Measurements from ENCODE around the gene MDC1.
"Not testable (repeated sequence)": the region's sequence is repeated elsewhere in the genome, so short reads cannot be mapped to it uniquely, and the experiment has no call there.

The MDC1 gene

DNA sequence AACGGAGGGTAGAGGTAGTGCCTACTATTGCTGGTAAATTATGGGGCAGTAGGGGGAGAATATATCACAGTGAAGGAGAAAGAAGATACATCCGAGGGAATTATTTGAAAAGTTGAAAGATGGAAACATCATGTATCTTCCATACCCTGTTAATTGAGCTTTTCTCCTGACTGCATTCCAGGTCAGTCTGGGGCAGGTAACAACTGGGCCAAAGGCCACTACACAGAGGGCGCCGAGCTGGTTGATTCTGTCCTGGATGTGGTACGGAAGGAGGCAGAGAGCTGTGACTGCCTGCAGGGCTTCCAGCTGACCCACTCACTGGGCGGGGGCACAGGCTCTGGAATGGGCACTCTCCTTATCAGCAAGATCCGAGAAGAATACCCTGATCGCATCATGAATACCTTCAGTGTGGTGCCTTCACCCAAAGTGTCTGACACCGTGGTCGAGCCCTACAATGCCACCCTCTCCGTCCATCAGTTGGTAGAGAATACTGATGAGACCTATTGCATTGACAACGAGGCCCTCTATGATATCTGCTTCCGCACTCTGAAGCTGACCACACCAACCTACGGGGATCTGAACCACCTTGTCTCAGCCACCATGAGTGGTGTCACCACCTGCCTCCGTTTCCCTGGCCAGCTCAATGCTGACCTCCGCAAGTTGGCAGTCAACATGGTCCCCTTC, 6.2 kb upstream of the MDC1 start:
- DNase-seq = not testable (repeated sequence)

DNA sequence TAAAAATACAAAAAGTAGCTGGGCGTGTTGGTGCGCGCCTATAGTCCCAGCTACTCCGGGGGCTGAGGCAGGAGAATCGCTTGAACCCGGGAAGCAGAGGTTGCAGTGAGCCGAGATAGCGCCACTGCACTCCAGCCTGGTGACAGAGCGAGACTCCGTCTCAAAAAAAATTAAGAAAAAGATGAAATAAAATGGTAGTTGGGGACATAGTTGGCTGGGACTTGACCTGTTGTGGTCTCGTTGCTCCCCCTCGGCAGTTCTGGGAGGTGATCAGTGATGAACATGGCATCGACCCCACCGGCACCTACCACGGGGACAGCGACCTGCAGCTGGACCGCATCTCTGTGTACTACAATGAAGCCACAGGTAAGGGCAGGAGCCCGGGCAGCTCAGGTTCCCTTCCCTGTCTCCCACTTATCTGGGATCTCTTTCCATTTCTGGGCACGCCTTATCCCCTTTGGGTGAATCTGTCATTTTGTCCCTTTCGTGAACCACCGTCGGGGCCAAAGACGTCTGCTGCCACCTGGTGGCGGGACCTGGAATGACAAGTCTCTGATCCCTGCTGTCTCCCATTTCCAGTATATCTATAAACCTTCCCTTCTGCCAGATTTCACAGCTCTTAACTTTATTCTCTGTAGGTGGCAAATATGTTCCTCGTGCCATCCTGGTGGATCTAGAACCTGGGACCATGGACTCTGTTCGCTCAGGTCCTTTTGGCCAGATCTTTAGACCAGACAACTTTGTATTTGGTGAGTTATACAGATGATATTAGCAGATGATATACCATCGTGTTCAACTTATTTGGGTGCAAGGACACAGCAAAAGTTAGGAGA, 5.4 kb upstream of the MDC1 start:
- peak; percentile 77 for DNase-seq

DNA sequence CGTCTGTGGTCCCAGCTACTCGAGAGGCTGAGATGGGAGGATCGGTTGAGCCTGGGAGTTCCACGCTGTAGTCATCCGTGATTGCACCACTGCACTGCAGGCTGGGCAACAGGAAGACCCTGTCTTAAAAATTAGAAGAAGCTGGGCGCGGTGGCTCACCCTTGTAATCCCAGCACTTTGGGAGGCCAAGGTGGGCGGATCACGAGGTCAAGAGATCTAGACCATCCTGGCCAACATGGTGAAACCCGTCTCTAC, 4.9 kb upstream of the MDC1 start:
- not testable (repeated sequence) for DNase-seq

DNA sequence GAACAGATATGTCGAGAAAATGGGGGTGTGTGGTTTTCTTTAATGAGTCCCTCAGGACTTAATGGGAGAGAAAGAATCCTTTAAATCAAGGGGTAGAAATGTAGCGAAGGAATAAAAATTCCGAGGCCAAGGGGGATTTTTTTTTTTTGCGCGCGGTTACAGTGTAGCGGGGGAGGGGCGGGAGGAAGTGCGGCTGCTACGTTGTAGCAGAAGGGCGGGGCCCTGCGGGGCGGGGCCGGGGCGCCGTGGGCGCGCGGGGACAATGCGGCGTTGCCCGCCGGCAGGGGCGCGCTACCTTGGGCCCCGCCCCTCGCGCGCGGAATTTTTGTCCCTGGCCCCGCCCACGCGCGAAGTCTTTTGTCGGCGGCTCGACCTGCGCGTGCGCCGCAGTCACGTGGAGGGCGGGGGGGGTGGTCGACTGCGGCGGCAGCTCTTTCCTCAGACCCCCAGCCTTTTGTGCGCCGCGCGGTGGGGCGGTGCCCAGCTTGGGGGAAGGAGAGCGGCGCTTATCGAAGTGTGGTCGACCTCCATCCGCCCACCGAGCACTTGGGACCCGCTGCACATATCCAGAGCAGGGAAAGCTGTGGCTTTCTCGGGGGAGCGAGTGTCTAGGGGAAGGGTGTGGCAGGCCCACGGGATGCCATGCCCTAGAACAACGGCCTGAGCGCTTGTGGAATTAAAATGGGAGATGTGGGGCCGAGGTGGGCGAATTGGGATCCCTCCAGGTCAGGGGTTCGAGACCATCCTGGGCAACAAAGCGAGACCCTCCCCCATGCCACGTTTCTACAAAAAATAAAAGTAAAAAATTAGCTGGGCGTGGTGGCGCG, 4.3 kb upstream of the MDC1 start:
- DNase-seq = peak; percentile 92

DNA sequence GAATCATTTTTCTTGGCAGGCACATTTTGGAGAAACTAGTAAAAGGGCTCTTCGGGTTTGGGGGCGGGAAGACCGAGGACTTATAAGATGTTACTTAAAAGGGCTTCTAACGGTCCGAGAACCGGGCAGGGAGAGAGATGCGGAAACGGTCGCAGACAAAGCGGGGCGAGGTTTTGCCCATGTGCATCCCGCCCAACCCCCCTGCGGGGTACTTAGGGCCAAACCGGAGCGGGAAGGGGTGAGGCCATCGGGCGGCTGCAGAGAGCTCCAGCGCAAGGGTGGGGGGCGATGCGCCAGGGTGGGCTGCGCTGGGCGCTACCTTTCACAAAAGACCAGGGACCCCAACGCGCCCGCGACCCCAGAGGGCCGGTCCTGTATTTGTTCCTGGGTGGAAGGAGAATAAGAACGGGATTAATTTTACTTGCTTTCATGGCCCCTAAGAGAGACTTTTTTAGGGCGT, 3.7 kb upstream of the MDC1 start:
- peak; percentile 34 for DNase-seq

DNA sequence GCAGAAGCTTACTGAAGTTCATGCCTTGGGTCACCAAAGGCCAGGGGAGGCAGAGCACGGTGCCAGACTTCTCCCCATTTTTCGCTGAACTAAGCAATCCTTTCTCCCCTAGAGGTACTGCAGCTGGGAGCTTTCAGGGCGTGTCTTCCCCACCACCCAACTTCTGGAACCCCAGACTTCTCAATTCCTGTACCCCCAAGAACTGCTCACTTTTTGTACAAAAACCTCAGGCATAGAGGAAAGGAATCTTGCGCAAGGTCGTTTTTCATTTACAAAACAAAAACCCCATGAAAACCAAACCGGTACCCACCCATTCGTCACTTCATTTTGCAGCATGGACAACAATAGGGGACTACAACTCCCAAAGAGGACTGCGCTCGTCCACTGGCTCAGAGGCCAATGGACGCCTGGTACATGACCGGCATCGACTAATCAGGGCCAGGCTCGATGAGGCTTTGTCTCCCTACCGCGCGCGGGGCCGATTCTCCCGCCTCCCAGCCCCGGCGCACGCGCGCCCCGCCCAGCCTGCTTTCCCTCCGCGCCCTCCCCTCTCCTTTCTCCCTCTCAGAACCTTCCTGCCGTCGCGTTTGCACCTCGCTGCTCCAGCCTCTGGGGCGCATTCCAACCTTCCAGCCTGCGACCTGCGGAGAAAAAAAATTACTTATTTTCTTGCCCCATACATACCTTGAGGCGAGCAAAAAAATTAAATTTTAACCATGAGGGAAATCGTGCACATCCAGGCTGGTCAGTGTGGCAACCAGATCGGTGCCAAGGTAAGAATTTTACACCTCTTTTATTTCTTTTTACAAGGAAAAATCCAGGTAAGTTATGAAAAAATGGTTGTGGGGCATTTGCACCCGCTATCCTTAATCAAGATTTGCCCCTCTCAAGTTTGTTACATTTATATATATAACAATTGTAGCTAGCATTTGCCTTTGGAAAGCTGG, 3.0 kb upstream of the MDC1 start, which contains the start of gene TUBB:
TSS of gene TUBB (plus strand) at position 562 of the 947 bp plus-strand sequence. CDS start at position 717, 155 bp downstream.
- peak; percentile 97 for DNase-seq

DNA sequence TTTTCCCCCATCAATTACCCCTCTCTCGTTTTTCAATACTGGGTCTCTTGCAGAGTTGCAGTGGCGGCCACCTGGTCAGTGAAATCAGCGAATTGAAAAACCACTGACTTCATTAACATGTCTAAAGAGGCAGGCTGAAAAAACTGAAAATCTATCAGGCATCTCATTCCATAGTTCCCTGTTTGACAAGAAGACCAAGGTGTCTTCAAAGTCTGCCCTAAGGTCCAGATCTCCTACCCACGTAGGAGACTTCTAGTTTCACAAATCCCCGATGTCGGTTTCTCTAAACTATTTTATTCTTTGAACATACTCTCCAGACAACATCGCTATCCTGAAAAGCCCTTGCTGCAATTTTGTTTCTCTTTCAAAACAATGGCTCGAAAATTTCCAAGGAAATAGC, 2.3 kb upstream of the MDC1 start:
- no peak for DNase-seq

DNA sequence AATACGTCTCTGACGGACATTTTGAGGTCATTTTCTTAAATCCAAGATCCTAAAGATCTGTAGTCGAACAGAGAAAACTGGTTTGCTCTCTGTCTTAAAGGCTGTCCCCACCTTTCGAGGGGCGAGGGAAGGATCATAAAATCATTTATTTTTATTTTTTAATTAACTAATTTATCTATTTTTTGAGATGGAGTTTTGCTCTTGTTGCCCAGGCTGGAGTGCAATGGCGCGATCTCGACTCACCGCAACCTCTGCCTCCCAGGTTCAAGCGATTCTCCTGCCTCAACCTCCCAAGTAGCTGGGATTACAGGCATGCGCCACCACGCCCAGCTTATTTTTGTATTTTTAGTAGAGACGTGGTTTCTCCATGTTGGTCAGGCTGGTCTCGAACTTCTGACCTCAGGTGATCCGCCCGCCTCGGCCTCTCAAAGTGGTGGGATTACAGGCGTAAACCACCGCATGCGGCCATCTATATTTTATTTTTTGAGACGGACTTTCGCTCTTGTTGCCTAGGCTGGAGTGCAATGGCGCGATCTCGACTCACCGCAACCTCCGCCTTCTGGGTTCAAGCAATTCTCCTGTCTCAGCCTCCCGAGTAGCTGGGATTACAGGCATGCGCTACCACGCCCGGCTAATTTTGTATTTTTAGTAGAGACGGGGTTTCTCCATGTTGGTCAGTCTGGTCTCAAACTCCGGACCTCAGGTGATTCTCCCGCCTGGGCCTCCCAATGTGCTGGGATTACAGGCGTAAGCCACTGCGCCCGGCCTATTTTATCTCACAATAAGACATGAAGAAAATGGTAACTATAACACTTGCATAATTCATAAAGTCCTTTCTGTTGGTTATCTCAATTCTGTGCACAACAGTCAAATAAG, 1.0 kb upstream of the MDC1 start:
- not testable (repeated sequence) for DNase-seq

DNA sequence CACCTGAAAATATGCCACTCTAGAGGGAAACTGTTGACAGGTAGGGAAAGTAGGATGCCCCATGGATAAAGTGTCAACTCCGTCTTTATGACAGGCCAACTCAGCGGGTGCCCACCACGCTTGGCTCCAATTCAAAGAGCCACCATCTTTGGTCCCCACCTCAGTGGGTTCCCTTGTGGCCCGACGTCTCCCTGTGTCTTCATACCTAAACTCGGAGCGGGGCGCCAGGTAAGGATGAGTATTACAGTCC, 277 bp downstream of the MDC1 start:
- no peak for DNase-seq

DNA sequence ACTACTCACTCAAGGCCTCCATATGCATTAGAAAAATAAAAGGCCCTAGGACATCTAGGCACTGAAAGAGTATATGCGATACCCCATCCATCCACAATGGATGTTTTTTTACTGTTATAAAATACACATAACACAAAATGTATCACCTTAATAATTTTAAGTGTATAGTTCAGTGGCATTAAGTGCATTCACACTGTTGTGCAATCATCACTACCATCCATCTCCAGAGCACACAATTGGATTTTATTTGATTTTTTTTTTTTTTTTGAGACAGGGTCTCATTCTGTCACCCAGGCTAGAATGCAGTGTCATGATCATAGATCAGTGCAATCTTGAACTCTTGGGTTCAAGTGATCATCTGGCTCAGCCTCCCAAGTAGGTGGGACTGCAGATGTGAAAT, 2.8 kb downstream of the MDC1 start:
- DNase-seq = no peak

DNA sequence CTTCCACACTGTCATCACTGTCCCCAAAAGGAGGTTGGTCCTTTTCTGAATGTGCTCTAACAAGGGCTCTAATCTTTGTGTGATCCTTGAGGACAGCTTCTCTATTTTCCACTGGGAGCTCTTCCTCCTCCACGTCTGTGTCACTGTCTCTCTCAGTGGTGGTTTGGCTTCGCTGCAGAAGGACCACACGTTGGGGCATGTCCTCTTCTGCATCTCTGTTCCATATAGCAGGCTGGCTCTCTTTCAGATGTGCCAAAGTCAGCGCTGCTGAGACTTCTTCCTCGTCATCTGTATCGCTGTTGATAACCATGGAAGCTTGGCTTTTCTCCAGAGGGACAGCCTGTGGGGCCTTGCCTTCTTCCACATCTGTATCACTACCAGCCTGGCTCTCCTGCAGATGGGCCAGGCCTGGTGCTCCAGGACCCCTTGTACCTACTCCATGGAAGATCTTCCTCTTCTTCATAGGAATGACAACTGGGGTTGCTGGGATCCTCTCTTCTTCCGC, 4.6 kb downstream of the MDC1 start:
- DNase-seq = no peak

DNA sequence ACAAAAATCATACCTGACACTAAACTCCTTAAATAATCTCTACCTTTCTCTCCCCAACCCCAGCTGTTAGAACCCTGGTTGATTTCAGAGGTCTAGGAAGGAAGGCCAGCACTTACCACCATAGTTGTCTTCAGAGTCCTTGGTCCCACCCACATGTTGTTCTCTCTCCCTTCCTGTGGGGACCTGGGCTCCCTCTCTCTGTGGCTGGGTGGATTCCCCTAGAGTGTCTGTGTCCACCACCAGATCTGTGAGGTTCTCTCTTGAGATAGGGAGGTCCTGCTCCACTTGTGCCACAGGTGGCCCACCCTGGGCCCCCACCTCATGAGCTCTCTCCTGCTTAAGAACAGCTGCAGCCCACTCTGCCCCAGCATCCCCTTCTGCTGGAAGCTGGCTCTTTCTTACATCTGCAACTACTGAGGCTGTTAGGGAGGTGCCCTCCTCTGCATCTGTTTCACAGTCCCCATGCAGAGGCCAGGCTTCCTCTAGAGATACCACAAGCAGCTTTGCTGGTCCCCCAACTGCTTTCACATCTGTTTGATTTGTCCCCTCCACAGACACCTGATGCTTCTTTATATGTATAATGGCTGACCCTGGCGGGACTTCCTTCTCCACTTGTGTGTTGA, 5.2 kb downstream of the MDC1 start:
- DNase-seq = no peak

DNA sequence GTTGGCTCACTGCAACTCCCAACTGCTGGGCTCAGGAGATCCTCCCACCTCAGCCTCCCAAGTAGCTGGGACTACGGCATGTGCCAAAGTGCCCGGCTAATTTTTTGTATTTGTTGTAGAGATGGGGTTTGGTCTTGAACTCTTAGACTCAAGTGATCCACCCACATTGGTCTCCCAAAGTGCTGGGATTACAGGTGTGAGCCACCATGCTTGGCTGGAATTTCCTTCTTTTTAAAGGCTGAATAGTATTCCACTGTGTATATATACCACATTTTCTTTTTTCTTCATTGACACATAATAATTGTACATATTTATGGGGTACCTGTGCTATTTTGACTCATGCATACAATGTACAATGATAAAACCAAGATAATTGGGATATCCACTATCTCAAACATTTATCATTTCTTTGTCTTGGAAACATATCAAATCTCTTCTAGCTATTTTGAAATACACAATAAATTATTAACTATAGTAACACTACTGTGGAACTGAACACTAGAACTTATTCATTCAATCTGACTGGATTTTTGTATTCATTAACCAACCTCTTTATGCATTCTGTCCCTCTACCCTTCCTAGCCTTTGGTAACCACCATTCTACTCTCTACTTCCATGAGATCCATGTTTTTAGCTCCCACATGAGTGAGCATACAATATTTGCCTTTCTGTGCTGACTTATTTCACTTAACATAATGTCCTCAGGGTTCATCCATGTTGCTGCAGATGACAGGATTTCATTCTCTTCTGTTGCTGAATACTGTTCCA, 7.8 kb downstream of the MDC1 start:
- DNase-seq = no peak

DNA sequence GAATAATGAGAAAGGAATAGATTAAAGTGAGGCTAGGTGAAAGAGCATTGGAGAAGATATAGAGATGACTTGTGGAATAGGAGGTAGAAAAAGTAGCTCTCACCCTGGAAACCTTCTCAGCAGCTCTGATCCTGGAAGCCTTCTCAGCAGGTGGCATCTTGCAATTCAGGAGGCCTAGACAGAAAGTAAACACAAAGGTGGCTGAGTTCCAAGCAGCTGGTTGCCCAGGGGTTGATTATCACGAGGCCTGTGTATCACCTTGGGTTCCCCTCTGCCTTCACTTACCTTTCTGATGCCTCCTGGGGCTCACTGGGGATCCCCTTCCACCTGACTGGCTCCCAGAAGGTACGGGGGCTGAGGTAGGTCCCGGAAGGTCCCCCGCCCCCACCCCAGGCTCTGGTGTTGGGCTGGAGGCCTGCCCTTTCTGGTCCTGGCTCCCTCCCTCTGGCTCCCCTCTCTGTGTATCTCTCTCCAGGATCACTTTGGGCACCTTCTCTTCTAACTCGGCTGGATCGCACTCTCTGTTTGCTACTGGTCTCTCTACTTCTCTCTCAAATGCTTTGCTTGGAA, 9.7 kb downstream of the MDC1 start:
- no peak for DNase-seq

DNA sequence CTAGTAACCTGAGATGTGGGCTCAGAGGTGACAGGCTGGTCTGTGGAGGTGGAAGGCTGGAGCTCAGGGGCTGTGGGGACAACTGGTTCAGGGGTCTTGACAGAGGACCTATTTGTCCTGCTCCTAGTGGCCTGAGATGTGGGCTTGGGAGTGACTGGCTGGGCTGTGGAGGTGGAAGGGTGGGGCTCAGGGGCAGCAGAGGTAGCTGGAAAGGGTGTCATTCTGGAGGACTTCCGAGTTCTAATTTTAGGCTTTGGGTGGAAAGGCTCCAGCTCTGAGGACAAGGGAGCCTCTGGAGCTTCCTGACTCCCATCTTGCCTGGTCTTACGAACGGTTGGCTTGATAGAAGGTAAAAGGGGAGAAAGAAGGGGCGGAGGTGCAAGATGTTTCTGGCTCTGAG, 11.5 kb downstream of the MDC1 start:
- no peak for DNase-seq

DNA sequence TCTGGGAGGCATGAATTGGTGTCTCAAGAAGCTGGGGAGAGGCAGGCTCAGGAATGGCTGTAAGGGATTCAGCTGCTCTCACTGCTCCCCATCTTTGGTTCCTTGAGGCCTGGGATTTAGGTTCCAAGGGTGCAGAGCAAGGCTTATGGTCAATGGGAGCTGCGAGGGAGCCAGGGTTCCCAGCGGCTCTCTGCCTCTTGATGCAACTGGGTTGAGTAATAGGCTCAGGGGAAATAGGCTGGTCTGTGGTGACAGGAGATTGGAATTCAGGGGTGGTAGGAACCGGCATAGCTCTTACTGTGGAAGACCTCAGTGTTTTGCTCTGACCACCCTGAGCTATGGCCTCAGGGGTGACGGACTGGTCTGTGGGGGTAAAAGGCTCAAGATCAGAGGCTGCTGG, 13.3 kb downstream of the MDC1 start:
- no peak for DNase-seq

DNA sequence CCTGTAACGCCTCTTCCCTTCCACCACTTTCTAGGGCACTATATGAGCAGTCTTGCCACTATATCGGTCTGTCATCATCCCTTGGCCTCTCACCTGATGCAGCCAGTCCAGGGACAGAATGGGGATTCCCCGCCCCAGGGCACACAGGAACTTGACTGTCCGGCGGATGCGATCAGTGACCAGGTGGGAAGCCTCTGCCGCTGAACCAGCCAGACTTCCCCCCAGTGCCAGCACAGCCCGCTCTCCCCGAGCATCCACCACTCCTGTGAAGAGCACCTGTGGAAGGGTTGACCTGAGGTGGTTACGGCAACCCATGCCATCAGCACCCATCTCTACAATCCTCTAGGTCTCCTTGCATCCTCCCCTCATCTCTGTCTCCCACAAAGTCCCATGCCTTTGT, 14.1 kb downstream of the MDC1 start:
- no peak for DNase-seq

DNA sequence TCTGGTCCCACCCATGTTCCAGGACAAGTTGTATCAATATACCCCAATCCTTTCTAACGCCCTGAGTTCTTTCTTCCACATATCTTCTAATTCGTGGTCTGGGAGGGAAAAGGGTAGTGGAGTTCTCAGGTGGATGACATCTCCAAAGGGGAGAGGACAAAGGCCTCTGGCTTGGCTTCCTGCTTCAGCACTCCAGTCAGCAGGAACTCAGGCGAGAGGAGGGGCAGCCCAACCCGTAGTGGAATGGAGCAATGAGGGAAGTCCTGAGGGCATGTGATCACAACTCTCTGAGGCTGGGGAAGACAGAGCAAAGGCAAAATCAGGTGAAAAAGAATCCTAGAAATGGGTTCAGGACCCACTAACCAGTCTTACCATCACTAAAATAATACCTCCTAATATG, 16.7 kb downstream of the MDC1 start:
- no peak for DNase-seq

DNA sequence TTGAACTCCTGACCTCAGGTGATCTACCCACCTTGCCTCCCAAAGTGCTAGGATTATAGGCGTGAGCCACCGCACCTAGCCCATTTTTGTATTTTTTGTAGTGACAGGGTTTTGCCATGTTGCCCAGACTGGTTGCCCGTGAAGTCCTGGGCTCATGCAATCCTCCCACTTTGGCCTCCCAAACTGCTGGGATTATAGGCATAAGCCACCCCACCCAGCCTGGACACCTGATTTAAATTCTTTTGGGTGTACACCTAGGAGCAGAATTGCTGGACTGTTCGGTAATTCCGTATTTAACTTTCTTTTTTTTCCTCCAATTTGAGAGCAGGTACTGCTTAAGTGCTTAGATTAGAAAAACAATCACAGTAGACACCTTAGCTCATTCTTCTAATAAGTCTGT, 20.6 kb downstream of the MDC1 start:
- no peak for DNase-seq

Data from CD4-positive, alpha-beta T cell treated with Interleukin-4 for 4 hours (primary cell).